NB4 (cell line): ENCODE results near the gene CDC14B.

ENCODE experiments used
- CTCF ChIP-seq: IDR thresholded peaks from one replicate; pipeline ENCODE4 v1.5.1; 2012; ENCODE audit warnings: low read depth, low read length
- MYC ChIP-seq: IDR thresholded peaks from 2 replicates; pipeline ENCODE4 v1.6.1; 2011; ENCODE audit warnings: low read depth, low read length
- TF ChIP-seq, protein P1 (sequence below): IDR thresholded peaks from 2 replicates; pipeline ENCODE4 v1.6.1; 2011; ENCODE audit warnings: low read depth, low read length

- no peak for TF ChIP-seq CTCF
- TF ChIP-seq, protein P1, sequence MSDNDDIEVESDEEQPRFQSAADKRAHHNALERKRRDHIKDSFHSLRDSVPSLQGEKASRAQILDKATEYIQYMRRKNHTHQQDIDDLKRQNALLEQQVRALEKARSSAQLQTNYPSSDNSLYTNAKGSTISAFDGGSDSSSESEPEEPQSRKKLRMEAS = no peak
- TF ChIP-seq MYC = no peak
Observed at GRCh38 chr9:96482476-96482875, 137.2 kb downstream of the CDC14B start.
